ENCODE measurements around the gene FZD8.

Gene FZD8

DNA sequence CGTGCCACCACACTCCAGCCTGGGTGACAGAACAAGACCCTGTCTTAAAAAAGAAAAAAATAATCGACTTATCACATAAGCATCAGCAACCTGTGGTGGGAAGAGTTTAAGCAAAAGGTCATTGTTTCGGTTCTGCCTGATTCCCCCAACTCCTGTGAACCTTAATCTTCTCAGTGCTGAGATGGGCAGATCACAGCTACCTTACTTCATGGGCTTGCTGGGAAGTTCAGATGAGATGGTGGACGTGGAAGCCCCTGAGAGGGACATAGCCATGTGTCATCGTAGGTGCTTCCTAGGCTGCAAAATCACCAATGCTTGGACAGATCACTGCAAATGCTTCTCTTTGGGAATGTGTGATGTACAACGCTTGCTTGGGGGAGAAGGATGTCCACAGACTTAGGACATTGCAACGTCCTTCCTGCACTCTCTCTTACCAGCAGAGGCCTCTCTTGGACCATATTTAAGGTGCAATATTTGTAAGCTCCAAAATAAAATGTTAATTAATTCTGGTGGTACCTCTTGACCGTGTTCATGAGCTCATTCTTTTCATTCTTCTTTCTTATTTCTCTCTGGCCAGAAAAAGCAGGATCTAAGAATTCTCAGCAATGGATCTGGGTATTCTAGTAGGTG lies 28.4 kb downstream of the FZD8 start:
- in situ Hi-C loops (cut with HindIII; ENCODE audit: low pct_ligation_motif_present, low pct_unique_long_range_greater_than_20kb, low sequenced_read_pairs), result no loop called here
- no peak for DNase-seq

DNA sequence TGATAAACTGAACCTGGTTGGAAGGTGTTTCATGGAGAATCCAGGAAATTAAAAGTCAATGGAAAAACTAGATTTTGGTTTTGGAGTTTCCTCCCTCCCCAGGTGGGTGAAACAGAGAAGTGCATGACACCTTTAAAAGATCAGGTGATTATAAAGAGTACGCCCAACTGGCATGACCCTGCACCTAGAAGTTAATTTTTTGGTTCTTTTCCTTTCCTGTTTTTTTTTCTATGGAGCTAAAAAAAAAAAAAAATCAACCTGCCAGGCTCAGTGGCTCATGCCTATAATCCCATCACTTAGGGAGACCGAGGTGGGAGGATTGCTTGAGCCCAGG lies 29.0 kb downstream of the FZD8 start:
- in situ Hi-C loops (cut with HindIII; ENCODE audit: low pct_ligation_motif_present, low pct_unique_long_range_greater_than_20kb, low sequenced_read_pairs), result no loop called here
- DNase-seq, result no peak

DNA sequence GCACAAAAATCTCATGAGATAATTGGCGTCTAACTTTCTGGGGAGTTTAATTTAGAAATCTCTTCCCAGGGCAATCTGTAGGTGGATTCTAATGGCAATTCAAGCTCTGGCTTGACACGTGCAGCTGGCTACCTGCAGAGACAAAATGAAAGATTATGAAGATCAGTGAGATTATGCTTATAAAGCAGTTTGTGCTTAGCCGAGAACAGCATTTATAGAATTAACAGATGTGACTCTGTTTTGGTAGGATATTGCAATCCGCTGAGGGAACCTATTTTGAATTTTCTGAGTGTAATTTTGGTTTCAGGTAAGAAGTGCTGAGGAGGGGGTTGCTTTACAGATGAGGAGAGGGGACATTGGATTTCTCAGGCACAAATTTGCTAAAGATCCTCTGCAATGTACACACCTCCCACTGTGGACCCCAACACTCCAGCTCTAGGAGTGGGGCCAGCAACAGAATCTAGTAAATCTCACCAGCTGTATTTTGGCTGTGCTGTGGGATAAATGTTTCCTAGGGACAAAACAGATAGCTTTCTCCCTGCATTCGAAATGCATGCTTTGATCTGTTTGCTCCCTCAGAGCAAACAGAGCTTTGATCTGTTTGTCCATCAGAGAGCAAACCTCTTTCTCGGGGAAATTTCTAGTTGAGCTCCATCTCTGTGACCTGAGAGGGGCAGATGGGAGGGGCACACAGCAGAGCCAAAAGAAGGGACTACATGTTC lies 29.6 kb downstream of the FZD8 start:
- in situ Hi-C loops (cut with HindIII; ENCODE audit: low pct_ligation_motif_present, low pct_unique_long_range_greater_than_20kb, low sequenced_read_pairs), result no loop called here
- DNase-seq, result no peak

DNA sequence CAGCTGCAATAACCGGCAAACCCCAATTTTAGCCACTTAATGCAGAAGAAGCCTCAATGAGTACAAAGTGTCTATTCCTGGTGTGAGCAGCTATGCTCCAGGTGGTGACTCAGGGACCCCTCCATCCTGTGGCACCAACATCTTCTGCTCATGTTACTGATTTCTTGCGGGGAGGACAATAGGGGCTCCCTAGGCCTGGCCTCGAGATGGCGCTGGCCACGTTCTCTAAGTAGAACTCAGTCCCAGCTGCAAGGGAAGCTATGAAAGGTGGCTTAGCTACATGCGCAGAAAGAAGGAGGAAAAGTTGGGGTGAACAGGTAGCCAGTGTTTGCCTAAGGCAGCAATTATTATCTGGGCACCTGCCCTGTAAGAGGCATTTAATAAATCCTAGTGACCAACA lies 30.3 kb downstream of the FZD8 start:
- in situ Hi-C loops (cut with HindIII; ENCODE audit: low pct_ligation_motif_present, low pct_unique_long_range_greater_than_20kb, low sequenced_read_pairs), result no loop called here
- DNase-seq, result no peak

DNA sequence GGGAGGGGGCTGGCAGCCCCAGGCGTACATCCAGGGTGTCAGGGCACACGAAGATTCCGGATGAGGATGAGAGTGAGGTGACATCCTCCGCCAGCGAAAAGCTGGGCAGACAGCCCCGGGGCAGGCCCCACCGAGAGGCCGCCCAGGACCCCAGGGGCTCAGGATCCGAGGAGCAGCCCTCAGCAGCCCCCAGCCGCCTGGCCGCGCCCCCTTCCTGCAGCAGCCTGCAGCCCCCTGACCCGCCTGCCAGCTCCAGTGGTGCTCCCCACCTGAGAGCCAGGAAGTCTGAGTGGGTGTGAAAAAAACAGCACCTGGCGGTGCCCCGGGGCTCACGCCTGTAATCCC lies 33.8 kb downstream of the FZD8 start:
- in situ Hi-C loops (cut with HindIII; ENCODE audit: low pct_ligation_motif_present, low pct_unique_long_range_greater_than_20kb, low sequenced_read_pairs), result no loop called here
- DNase-seq, result no peak

DNA sequence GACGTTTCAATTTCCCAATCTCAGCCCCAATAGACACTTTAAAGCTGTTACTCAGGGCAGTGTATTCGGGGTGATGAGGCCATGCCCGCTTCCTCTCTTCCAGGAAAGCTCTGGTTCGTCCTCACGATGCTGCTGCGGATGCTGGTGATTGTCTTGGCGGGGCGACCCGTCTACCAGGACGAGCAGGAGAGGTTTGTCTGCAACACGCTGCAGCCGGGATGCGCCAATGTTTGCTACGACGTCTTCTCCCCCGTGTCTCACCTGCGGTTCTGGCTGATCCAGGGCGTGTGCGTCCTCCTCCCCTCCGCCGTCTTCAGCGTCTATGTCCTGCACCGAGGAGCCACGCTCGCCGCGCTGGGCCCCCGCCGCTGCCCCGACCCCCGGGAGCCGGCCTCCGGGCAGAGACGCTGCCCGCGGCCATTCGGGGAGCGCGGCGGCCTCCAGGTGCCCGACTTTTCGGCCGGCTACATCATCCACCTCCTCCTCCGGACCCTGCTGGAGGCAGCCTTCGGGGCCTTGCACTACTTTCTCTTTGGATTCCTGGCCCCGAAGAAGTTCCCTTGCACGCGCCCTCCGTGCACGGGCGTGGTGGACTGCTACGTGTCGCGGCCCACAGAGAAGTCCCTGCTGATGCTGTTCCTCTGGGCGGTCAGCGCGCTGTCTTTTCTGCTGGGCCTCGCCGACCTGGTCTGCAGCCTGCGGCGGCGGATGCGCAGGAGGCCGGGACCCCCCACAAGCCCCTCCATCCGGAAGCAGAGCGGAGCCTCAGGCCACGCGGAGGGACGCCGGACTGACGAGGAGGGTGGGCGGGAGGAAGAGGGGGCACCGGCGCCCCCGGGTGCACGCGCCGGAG lies 34.4 kb downstream of the FZD8 start:
- DNase-seq, result no peak
- in situ Hi-C loops (cut with HindIII; ENCODE audit: low pct_ligation_motif_present, low pct_unique_long_range_greater_than_20kb, low sequenced_read_pairs), result no loop called here

DNA sequence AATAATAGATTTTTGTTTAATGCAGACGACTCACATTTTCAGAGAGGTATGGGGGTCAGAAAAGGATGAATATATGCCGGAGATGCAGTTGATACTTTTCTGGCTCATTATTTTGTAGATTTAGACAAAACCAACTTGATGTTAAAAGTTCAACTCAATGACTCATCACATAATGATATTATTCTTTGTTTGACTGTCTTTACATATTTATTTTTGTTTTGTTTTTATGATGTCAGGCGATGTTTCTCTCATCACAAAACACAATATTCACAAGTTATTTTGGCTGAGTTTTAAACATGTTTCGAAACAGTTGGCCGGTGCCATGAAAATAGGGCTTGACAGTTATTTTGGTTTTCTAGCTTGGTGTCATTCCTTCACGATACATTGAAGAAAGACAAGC lies 35.7 kb downstream of the FZD8 start:
- in situ Hi-C loops (cut with HindIII; ENCODE audit: low pct_ligation_motif_present, low pct_unique_long_range_greater_than_20kb, low sequenced_read_pairs), result no loop called here
- DNase-seq, result no peak

DNA sequence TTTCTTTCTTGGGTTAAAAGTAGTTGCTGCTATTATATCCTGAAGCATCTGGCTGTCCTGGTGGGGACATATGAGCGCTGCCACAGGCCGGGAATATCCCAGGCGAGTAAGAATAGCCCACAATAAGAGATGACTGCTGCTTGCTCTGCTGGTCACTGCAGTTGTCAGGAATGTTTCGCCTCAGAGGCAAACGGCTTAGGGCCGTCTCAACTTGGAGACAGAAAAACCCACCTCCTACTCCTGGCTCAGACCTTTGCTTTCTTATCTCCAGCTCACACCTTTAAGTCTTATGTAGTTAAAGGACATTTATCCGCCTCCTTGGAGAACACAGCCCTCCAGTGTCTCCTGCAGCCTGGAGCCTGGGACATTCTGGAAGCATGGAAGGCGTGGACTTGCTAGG lies 36.9 kb downstream of the FZD8 start, which contains the start of gene GJD4:
TSS of gene GJD4 (plus strand) at position 151 of the 400 bp plus-strand sequence. CDS start at position 378, 227 bp downstream.
- no peak for DNase-seq
- in situ Hi-C loops (cut with HindIII; ENCODE audit: low pct_ligation_motif_present, low pct_unique_long_range_greater_than_20kb, low sequenced_read_pairs), result no loop called here

DNA sequence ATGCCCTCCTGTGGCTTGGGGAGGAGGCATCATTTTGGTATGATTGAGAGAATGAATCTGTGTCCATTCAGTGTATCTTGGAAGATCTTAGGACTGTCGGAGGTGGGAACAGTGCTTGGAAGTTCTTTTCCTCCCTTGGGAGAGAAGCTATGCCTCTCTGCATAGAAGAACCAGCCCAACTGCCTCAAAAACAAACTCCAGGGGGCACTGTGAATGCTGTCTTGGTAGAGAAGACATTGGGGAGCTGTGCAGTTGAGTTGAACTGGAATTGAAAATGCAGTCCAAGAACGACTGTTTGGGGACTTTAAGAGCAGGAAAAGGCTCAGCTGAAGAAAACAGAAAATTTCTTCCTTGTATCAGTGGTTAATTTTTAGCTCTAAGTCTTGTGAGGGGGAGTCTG lies 41.9 kb downstream of the FZD8 start:
- in situ Hi-C loops (cut with HindIII; ENCODE audit: low pct_ligation_motif_present, low pct_unique_long_range_greater_than_20kb, low sequenced_read_pairs), result no loop called here
- DNase-seq, result no peak

DNA sequence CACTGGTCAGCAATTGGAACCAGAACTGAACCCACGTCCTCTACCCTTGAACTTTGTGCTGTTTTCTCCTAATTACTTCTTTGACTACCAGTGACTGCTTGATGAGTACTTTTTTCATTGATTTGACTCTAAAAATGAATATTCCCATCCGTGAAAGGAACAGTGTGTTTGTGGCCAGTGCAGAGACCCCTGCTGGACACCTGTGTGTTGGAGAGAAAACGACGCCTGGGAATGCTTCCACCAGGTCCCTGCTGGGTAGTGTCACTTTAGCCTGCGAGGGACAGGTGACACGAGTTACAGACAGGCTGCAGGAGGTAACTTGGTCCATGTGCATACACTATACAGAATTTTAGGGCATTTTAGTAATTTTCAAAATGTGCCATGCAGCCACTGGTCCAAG lies 43.7 kb downstream of the FZD8 start:
- in situ Hi-C loops (cut with HindIII; ENCODE audit: low pct_ligation_motif_present, low pct_unique_long_range_greater_than_20kb, low sequenced_read_pairs), result no loop called here
- peak; percentile 7 for DNase-seq

DNA sequence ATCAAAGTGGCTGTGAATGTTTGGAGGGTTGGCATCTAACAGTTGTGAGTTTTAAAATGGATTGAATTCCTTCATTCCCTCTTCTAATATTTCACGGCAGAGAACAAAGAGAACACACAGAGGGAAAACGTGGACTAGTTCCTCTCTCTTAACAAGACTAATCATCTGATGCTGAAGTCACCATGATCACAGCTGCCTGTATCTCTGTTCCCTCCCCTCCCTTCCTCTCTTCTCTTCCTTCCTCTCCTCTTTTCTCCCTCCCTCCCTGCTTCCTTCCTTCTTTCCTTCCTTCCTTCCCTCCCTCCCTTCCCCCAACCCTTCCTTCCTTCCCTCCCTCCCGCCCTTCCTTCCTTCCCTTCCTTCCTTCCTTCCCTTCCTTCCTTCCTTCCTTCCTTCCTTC lies 47.0 kb downstream of the FZD8 start:
- in situ Hi-C loops (cut with HindIII; ENCODE audit: low pct_ligation_motif_present, low pct_unique_long_range_greater_than_20kb, low sequenced_read_pairs), result no loop called here

DNA sequence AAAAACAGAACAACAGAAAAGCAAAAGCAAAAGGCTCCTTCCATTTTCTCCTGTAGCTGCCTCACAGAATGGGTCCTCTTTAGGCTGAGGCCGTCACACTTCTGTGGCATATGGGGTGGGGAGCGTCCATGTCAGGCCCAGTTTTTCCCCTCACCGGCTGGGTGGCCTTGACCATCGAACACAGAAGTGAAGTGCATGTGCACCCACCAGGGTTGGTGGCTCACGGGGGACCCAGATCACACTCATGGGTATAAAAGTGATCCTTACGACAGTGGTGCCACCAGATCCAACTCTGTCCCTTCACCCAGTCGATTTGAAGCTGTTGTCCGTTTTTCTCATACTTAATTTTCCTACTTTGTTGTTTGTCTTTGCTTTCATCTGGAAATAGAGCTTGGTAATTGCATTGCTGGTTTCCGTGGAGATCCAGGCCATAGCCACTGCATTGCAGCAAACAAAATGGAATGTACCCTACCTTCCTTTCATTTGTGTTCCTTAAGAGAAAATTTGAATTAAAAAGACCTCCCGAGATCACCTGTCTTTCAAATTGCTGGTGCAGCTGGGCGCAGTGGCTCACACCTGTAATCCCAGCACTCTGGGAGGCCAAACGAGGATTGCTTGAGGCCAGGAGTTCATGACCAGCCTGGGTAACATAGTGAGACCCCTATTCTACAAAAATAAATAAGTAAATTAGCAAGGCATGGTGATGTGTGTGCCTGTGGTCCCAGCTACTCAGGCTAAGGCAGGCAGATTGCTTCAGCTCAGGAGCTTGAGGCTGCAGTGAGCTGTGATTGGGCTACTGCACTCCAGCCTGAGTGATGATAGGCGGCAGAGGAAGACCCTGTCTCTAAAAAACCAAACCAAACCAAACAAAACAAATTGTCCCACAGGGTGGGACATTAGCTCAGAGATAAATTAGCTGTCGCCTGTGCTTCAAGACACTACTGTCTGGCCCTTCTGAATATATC lies 47.7 kb downstream of the FZD8 start:
- no peak for DNase-seq
- in situ Hi-C loops (cut with HindIII; ENCODE audit: low pct_ligation_motif_present, low pct_unique_long_range_greater_than_20kb, low sequenced_read_pairs), result no loop called here

More for the DNA sequence above, 47.0 kb downstream of the FZD8 start:
- DNase-seq, result no peak

DNA sequence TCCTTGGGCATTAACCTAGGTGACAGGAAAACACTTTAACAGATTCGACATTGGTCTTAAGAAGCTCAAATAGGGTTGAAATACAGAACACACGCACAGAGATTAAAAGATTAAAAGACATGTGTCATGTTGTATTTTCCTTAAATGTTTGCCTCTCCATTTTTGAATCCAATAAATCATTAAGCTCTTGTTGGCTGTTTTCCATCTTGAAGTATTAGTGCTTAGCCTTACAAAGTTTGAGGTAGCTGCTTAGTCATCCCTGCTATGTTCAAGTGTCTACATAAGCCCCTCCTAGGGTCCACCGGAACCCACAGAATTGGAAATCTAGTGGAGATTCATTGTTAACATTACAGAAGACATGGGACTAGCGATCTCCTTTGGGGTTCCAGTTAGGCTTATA lies 49.7 kb downstream of the FZD8 start:
- in situ Hi-C loops (cut with HindIII; ENCODE audit: low pct_ligation_motif_present, low pct_unique_long_range_greater_than_20kb, low sequenced_read_pairs), result no loop called here
- DNase-seq, result no peak

DNA sequence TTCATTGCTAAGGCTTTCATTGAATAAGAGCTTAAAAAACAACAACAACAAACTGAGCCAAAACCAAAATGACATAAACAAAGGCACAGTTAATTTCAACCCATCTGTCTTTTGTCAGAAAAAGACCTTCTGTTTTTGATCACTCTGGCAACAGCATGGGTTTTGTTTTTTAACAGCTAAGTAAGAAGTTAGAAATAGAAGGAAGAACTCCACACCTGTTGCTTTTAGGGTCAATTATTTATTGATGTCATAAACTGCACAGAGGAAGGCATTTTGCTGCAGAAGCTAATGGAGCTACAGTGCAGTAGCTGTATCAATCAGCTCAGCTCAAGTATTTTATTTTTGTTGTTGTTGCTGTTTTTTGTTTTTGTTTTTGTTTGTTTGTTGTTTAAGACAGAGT lies 53.3 kb downstream of the FZD8 start:
- in situ Hi-C loops (cut with HindIII; ENCODE audit: low pct_ligation_motif_present, low pct_unique_long_range_greater_than_20kb, low sequenced_read_pairs), result no loop called here
- no peak for DNase-seq
